Right hindlimb (tissue), 1 donor: ENCODE results near the gene GPC5.

Experiments used
- DNase-seq: peaks from one replicate; pipeline ENCODE4 v3.0.0-alpha.2; 2018

GPC5 gene

GRCh38 chr13:91722267-91722884, 324.0 kb downstream of the GPC5 start:
- no peak for DNase-seq

DNA sequence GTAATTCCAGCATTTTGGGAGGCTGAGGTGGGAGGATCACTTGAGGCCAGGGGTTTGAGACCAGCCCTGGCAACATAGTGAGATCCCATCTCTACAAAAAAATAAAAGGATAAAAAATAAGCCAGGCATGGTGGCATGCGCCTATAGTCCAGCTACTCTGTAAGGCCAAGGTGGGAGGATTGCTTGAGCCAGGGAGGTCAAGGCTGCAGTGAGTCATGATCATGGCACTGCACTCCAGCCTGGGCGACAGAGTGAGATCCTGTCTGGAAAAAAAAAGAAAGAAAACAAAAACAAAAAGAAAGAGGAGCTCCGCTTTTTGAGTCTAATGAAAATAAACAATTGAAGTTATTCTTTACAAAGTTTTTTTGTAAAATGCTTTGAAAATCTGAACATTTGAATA, 326.2 kb downstream of the GPC5 start:
- DNase-seq: no peak

- no peak for DNase-seq
These were observed 327.2 kb downstream of the GPC5 start for GRCh38 chr13:91725646-91726045.

GRCh38 chr13:91726671-91727070, 328.2 kb downstream of the GPC5 start:
- DNase-seq: no peak

GRCh38 chr13:91729859-91730258, 331.4 kb downstream of the GPC5 start:
- DNase-seq: no peak

DNA sequence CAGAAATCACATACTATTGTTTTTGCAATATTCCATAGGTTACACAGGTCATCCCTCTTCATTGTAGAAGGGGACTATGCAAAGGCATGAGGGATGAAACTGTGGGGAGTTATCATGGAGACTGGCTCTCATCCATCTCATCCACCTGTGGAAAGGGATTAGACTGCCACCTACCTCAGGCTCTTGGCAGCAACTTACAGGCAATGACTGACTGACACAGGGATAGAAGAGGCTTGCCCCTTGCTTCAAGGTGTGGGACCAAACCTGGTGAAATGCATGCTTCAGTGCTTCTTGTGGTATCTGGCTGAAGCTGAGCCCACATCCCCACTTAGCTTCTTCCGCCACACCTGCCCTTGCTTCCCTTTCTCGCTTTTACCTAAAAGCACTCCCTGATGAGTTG, 341.3 kb downstream of the GPC5 start:
- DNase-seq: no peak

DNA sequence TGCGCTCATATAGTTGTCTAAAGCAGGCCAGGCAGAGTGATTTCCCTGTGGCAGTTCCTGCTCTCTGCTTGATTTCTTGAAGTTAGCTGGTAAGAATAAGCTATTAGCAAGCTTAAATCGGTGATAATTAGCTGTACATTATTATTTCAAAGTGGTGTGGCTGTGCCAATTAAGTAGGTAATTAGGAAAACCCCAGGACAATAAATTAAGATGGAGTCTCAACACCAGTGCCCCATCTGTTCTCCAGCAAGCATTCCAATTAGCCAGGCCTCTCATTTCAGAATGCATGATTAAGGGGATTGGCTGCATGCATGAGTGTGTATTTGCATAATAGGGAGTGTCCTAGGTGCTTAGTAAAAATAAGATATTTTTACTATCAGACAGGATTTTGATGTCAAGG, 342.3 kb downstream of the GPC5 start:
- no peak for DNase-seq

DNA sequence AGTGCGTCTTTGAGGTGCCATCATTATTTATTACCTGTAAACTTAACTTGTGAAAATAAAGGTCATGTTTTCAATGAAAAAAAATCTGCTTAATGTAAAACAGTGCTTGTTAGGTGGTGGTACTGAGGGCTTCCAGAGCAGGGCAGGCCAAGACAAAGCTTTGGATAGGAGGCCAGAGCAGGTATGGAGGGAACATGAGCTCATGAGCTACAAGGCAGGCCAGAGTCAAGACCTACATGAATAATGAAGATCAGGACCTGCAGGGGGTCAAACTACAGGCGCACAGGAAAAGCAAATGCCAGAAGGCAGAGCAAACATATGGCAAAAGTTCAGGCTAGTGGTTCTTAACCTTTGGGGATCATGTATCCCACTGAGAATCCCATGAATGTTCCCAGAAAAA, 343.5 kb downstream of the GPC5 start:
- DNase-seq: no peak

DNA sequence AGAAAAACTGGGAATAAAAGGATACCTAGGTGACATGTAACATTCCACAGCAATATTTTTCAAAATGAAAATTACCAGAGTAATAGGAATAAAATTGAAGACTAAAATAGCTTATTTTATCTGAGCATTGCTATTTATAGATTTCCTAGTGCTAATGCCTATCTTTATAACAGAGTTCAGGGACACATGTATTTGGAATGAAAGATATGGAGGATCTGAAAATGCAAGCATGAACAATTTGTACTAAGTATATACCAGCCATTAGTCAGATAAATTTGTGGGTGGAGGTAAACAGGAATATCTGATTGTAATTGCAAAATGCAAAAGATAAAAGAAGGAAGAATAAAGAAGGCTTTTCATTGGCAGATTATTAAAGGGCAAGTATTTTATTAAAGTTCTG, 345.9 kb downstream of the GPC5 start:
- no peak for DNase-seq

DNA sequence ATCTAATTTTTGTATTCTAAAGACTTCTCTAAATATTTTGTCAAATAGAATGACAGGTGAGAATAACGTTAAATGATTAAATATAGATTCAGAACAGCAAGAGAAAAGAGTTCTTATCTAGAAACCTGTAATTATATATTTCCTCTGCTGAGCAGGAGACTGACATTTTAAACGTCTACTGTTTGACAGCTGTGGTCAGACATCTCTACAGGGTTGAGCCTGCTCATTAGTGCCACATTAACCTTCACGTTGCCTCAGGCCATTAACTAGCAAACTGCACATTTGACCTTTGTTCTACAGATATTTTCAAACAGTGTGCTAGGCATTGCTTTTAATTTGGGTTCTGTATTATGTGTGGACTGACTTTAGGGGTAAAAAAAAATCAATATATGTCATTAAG, 347.5 kb downstream of the GPC5 start:
- no peak for DNase-seq

- no peak for DNase-seq
These were observed 348.8 kb downstream of the GPC5 start for GRCh38 chr13:91747186-91747585.

- no peak for DNase-seq
These were observed 350.1 kb downstream of the GPC5 start for GRCh38 chr13:91748416-91749089.

GRCh38 chr13:91758724-91759123, 360.3 kb downstream of the GPC5 start:
- DNase-seq: no peak

- no peak for DNase-seq
These were observed 364.5 kb downstream of the GPC5 start for GRCh38 chr13:91762957-91763356.

GRCh38 chr13:91764527-91764926, 366.1 kb downstream of the GPC5 start:
- no peak for DNase-seq

- DNase-seq: no peak
These were observed 369.2 kb downstream of the GPC5 start for GRCh38 chr13:91767651-91768050.

- DNase-seq: no peak
These were observed 370.3 kb downstream of the GPC5 start for GRCh38 chr13:91768746-91769145.

DNA sequence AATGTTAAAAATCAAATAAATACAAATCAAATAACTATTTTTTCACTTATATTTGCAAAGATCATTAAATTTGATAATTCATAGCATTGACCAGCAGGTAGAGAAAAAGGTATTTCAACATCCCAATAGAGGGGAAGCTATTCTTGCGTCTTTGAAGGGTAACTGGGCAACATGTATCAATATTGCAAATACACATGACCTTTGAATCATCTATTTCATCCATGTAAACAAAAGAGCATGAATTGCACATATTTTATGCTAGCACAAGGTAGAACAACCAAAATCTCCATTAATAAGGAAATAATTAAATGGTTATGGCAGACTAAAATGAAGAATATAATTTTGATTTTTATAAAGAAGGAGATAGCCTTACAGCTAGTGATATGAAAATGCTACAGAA, 372.8 kb downstream of the GPC5 start:
- DNase-seq: no peak

DNA sequence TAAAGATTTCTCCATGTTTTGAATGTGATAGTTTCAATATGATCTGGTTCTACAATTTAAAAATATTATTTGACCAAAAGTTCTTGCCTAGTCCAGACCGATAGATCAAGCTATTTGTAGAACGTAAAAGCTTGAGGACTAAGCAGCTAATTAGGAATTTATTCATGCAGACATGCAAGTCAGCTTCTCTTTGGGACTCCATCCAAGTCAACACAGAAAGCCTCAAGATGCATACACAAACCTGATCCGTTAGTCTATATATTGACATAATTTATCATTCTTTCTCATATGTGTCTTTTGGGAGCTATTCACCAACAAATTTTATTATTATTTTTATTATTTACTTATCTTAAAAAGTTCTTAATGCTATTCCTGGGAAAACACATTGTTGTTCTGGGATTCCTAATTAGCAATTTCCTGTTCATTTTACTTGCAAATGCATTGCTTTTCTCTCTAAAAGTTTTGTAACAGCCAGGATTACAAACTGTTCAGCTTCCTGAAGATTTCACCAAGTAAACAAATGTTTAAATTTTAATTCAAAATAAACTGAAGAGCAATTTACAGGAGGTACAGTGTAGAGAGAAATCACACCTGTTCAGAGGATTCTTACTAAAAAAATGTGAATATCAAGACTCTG, 375.3 kb downstream of the GPC5 start:
- DNase-seq: no peak

GRCh38 chr13:91774397-91774796, 376.0 kb downstream of the GPC5 start:
- no peak for DNase-seq

GRCh38 chr13:91776611-91777193, 378.3 kb downstream of the GPC5 start:
- DNase-seq: no peak

DNA sequence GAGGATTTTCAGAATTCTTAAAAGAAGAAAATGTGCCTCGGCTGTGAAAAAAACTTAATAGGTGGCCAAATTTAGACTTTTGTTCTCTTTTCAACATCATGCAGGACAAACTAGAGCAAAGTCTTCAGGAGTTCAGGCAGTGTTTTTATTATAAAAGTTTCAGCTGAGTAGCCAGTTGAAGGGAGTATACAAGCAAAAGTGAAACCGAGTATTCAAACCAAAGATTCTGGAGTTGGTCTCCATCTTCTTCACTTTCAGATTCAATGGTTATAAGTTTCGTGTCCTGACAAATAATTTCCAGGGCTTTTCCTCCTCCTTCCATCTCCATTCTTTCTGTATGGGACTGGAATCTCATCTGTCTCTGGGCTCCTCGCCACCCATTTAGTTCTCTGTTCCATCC, 379.7 kb downstream of the GPC5 start:
- DNase-seq: no peak

- peak; percentile 28 for DNase-seq
These were observed 383.7 kb downstream of the GPC5 start for GRCh38 chr13:91781982-91782691.
